Loucy (cell line): ENCODE data around the gene MAP1LC3C.

Experiments used
- EZH2phosphoT487 ChIP-seq: fragments of 200-600 bp; IDR thresholded peaks from 2 replicates; pipeline ENCODE4 v1.6.1; 2018; ENCODE audit warnings: antibody characterized with exemption, mild to moderate bottlenecking, moderate library complexity, borderline replicate concordance
- TF ChIP-seq, protein P1 (sequence below): fragments of 200-600 bp; sonication (generic); conservative IDR thresholded peaks from 2 replicates; pipeline ENCODE4 v1.5.1; 2014; ENCODE audit warnings: mild to moderate bottlenecking, antibody characterized with exemption, low read length

GRCh38 chr1:242025681-242026080, 26.8 kb upstream of the MAP1LC3C start:
- TF ChIP-seq, protein P1, sequence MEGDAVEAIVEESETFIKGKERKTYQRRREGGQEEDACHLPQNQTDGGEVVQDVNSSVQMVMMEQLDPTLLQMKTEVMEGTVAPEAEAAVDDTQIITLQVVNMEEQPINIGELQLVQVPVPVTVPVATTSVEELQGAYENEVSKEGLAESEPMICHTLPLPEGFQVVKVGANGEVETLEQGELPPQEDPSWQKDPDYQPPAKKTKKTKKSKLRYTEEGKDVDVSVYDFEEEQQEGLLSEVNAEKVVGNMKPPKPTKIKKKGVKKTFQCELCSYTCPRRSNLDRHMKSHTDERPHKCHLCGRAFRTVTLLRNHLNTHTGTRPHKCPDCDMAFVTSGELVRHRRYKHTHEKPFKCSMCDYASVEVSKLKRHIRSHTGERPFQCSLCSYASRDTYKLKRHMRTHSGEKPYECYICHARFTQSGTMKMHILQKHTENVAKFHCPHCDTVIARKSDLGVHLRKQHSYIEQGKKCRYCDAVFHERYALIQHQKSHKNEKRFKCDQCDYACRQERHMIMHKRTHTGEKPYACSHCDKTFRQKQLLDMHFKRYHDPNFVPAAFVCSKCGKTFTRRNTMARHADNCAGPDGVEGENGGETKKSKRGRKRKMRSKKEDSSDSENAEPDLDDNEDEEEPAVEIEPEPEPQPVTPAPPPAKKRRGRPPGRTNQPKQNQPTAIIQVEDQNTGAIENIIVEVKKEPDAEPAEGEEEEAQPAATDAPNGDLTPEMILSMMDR = no peak
- no peak for TF ChIP-seq EZH2phosphoT487
